ENCODE measurements around the gene SIL1. TPM values are rescaled to one million over a fixed set of nuclear protein-coding genes. Genes with fewer than 3 reads are reported as not detected.

SIL1 gene
- polyA plus RNA-seq, 2 of the 4 experiments (the other 2 are of a cell fraction): 27.6 to 45.5 TPM

GRCh38 chr5:139124774-139125520 is 73.2 kb downstream of the SIL1 start:
- Histone ChIP-seq H3K4me1 (no peaks in the 10 kb centered on the region), H3K4me3 (no peak overlapping the region), H3K27ac (no peak overlapping the region), H3K9me3 (no peaks in the 10 kb centered on the region), H3K4me2 (no peak overlapping the region)
- WGBS (ENCODE audit: missing lambda C conversion rate): 77% methylated on average over 8 of the region's 8 CpGs
- ATAC-seq: no peak
- no peak for TF ChIP-seq HES2 (IDR thresholded peaks at IDR 0.05)
- TF ChIP-seq POLR2AphosphoS2 (conservative IDR thresholded peaks at IDR 0.05; ENCODE audit: low read length): no peak
- no peak for TF ChIP-seq USF2 (IDR thresholded peaks at IDR 0.05)
- no peak for TF ChIP-seq MAFK (IDR thresholded peaks at IDR 0.05; ENCODE audit: partially characterized antibody)
- TF ChIP-seq CBX2 (IDR thresholded peaks at IDR 0.05; ENCODE audit: borderline replicate concordance, low read depth): no peak
- TF ChIP-seq HOXB5 (CRISPR knock-in tag; IDR thresholded peaks at IDR 0.05): no peak
- TF ChIP-seq JUN (IDR thresholded peaks at IDR 0.05): no peak
- TF ChIP-seq RAD21 (conservative IDR thresholded peaks at IDR 0.05 in 1 of 2, IDR thresholded peaks at IDR 0.05 in 1 of 2): no peak
- no peak for TF ChIP-seq PBX3 (IDR thresholded peaks at IDR 0.05)
- TF ChIP-seq RCOR1 (IDR thresholded peaks at IDR 0.05; ENCODE audit: low read depth, low read length): no peak
- TF ChIP-seq NFE2L2 (conservative IDR thresholded peaks at IDR 0.05; ENCODE audit: low read length): no peak
- no peak for TF ChIP-seq CEBPB (IDR thresholded peaks at IDR 0.05)
- FAIRE-seq: no peak
- POLR2A ChIA-PET: no interaction called here
- DNase-seq (ENCODE audit: low read depth in 1 of 2, low spot score in 1 of 2): no peak
- CTCF ChIA-PET: interaction anchor here (2.3 kb wide), 1 partner anchor 11 kb away, joined by 7 read pairs; no protein-coding TSS in a partner anchor

GRCh38 chr5:139121120-139121519 is 77.0 kb downstream of the SIL1 start:
- Histone ChIP-seq H3K27ac (no peak overlapping the region), H3K9me3 (no peaks in the 10 kb centered on the region), H3K4me3 (no peak overlapping the region), H3K4me1 (no peaks in the 10 kb centered on the region), H3K4me2 (no peak overlapping the region)
- DNase-seq (ENCODE audit: low read depth in 1 of 2, low spot score in 1 of 2): no peak
- no peak for ATAC-seq
- no peak for TF ChIP-seq HMGXB4 (CRISPR knock-in tag; IDR thresholded peaks at IDR 0.05; ENCODE audit: borderline replicate concordance)
- no peak for TF ChIP-seq ZFP36 (IDR thresholded peaks at IDR 0.05; ENCODE audit: borderline replicate concordance, partially characterized antibody)
- TF ChIP-seq RCOR1 (IDR thresholded peaks at IDR 0.05; ENCODE audit: low read depth, low read length): no peak
- TF ChIP-seq CHD2 (IDR thresholded peaks at IDR 0.05; ENCODE audit: low read length, partially characterized antibody): no peak
- no peak for TF ChIP-seq HES2 (IDR thresholded peaks at IDR 0.05)
- TF ChIP-seq RARB (CRISPR knock-in tag; IDR thresholded peaks at IDR 0.05): no peak
- TF ChIP-seq KDM1A (IDR thresholded peaks at IDR 0.05; ENCODE audit: low read depth): no peak
- TF ChIP-seq E2F6 (IDR thresholded peaks at IDR 0.05; ENCODE audit: borderline replicate concordance, low read depth): no peak
- TF ChIP-seq CEBPB (IDR thresholded peaks at IDR 0.05): no peak
- TF ChIP-seq JUN (IDR thresholded peaks at IDR 0.05): no peak
- no peak for TF ChIP-seq ESRRA (IDR thresholded peaks at IDR 0.05; ENCODE audit: borderline replicate concordance, low read length)
- no peak for TF ChIP-seq HEYL (CRISPR knock-in tag; IDR thresholded peaks at IDR 0.05)
- no peak for TF ChIP-seq RNF2 (IDR thresholded peaks at IDR 0.05; ENCODE audit: borderline replicate concordance, low read depth)
- TF ChIP-seq ZSCAN20 (CRISPR knock-in tag; IDR thresholded peaks at IDR 0.05): no peak
- no peak for TF ChIP-seq CTCF (IDR thresholded peaks at IDR 0.05)
- TF ChIP-seq CHD4 (IDR thresholded peaks at IDR 0.05; ENCODE audit: borderline replicate concordance): no peak
- no peak for TF ChIP-seq USF2 (IDR thresholded peaks at IDR 0.05)
- no peak for TF ChIP-seq ZC3H11A (IDR thresholded peaks at IDR 0.05)
- no peak for TF ChIP-seq CBX2 (IDR thresholded peaks at IDR 0.05; ENCODE audit: borderline replicate concordance, low read depth)
- WGBS (ENCODE audit: missing lambda C conversion rate): 67% methylated on average over 5 of the region's 5 CpGs
- POLR2A ChIA-PET: no interaction called here
- CTCF ChIA-PET: interaction anchor here (1.6 kb wide), 1 partner anchor 11 kb away, joined by 6 read pairs; no protein-coding TSS in a partner anchor
- FAIRE-seq: no peak

All from A549 (cell line).